ENCODE data around the gene SLC25A52. TPM values are rescaled to one million over a fixed set of nuclear protein-coding genes. Genes with fewer than 3 reads are reported as not detected.
"Not testable (repeated sequence)": the region's sequence is repeated elsewhere in the genome, so short reads cannot be mapped to it uniquely, and the experiment has no call there.

The SLC25A52 gene
- polyA plus RNA-seq, 4 donors = 0.04 TPM; not detected in 3

DNA sequence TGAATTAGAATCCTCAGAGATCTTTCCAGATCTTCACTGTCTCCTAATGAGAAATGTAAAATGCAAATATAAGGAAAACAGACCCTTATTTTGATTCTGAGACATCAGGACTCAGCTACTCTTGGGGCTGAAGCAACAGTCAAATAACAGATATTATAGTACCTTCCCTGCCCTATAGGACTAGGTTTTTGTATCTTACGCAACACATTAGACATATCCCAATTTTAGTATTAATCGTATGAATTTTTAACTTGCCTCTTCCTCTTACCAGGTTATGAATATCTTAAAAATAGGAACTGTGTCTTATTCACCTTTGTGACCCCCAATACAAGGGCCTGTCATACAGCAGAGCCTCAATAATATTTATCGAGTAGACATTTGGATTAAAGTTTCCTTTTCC is 12.0 kb upstream of the SLC25A52 start:
- 94 to 98% (median 97%) methylated on average over 3 of the region's 3 CpGs for WGBS, 3 donors
- DNase-seq (no peak), FAIRE-seq (no peak)
- Histone ChIP-seq H3K36me3 (ENCODE audit: control insufficient read depth in 3 of 3, insufficient read depth in 2 of 3, low read depth in 1 of 3, low read length in 3 of 3) (no peaks in the 10 kb centered on the region), H3K4me3 (ENCODE audit: low read depth in 1 of 3, low read length in 3 of 3) (no peak overlapping the region), H3K27me3 (ENCODE audit: control insufficient read depth in 3 of 3, insufficient read depth in 3 of 3, low read length in 3 of 3) (no peaks in the 10 kb centered on the region), H3K27ac (ENCODE audit: low read depth in 1 of 3, low read length in 2 of 3) (no peak overlapping the region), H3K9me3 (ENCODE audit: control insufficient read depth in 2 of 2, insufficient read depth in 1 of 2, low read depth in 1 of 2, low read length in 1 of 2) (peaks cover 0 to 8% of the 10 kb centered on the region in 2 donors), H3K4me1 (ENCODE audit: control insufficient read depth in 3 of 3, insufficient read depth in 2 of 3, low read depth in 1 of 3, low read length in 2 of 3) (peaks cover 0 to 6% (median 1%) of the 10 kb centered on the region in 3 donors)

DNA sequence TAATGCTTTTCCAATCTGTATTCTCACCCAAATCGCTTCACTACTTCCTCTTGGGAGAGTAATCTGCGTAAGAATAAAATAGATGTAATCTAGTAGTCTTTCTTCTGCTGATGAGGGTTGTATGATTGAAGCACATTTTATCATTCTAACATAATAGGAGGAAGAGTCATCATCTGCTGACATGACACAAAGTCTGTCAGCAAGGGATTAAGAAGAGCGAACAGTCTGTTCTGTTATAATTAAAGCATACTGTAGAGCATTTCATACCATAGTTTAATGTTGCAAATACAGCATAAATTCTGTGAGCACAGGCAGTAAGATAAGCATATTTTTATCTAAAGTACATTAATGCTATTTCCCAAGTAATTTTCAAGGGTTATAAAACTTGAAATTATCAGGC is 10.4 kb downstream of the SLC25A52 start:
- Histone ChIP-seq H3K4me3 (ENCODE audit: low read depth in 1 of 3, low read length in 3 of 3) (no peak overlapping the region), H3K36me3 (ENCODE audit: control insufficient read depth in 3 of 3, insufficient read depth in 2 of 3, low read depth in 1 of 3, low read length in 3 of 3) (no peaks in the 10 kb centered on the region), H3K27me3 (ENCODE audit: control insufficient read depth in 3 of 3, insufficient read depth in 3 of 3, low read length in 3 of 3) (no peaks in the 10 kb centered on the region), H3K9me3 (ENCODE audit: control insufficient read depth in 2 of 2, insufficient read depth in 1 of 2, low read depth in 1 of 2, low read length in 1 of 2) (no peaks in the 10 kb centered on the region), H3K27ac (ENCODE audit: low read depth in 1 of 3, low read length in 2 of 3) (no peak overlapping the region), H3K4me1 (ENCODE audit: control insufficient read depth in 3 of 3, insufficient read depth in 2 of 3, low read depth in 1 of 3, low read length in 2 of 3) (no peaks in the 10 kb centered on the region)
- 61 to 81% (median 77%) methylated on average over 3 of the region's 3 CpGs for WGBS, 3 donors
- DNase-seq (no peak), FAIRE-seq (no peak)

DNA sequence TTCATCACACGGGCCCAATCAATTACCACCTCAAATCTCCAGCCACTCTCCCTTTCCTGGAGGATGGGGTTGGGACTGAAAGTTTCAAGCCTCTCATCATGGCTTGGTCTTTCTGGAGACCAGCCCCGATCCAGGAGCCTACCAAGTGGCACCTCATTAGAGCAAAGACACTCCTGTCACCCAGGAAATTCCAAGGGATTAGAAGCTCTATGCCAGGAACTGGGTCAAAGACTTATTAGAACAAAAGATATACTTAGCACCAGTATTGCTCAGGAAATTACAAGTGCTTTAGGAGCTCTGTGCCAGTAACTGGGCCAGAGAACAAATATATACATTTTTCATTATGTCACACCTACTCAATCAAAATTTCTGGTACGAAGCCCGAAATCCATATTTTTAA is 14.3 kb downstream of the SLC25A52 start:
- DNase-seq = no peak
- H3K4me3 ChIP-seq (ENCODE audit: low read depth in 1 of 3, low read length in 3 of 3) = no peak overlapping the region
- WGBS, 3 donors = 79 to 89% (median 86%) methylated on average over 4 of the region's 4 CpGs
- H3K27me3 ChIP-seq (ENCODE audit: control insufficient read depth in 3 of 3, insufficient read depth in 3 of 3, low read length in 3 of 3) = no peaks in the 10 kb centered on the region
- H3K36me3 ChIP-seq (ENCODE audit: control insufficient read depth in 3 of 3, insufficient read depth in 2 of 3, low read depth in 1 of 3, low read length in 3 of 3) = no peaks in the 10 kb centered on the region
- no peak for FAIRE-seq
- no peak overlapping the region for H3K27ac ChIP-seq (ENCODE audit: low read depth in 1 of 3, low read length in 2 of 3)
- H3K4me1 ChIP-seq (ENCODE audit: control insufficient read depth in 3 of 3, insufficient read depth in 2 of 3, low read depth in 1 of 3, low read length in 2 of 3) = no peaks in the 10 kb centered on the region
- H3K9me3 ChIP-seq (ENCODE audit: control insufficient read depth in 2 of 2, insufficient read depth in 1 of 2, low read depth in 1 of 2, low read length in 1 of 2) = no peaks in the 10 kb centered on the region

DNA sequence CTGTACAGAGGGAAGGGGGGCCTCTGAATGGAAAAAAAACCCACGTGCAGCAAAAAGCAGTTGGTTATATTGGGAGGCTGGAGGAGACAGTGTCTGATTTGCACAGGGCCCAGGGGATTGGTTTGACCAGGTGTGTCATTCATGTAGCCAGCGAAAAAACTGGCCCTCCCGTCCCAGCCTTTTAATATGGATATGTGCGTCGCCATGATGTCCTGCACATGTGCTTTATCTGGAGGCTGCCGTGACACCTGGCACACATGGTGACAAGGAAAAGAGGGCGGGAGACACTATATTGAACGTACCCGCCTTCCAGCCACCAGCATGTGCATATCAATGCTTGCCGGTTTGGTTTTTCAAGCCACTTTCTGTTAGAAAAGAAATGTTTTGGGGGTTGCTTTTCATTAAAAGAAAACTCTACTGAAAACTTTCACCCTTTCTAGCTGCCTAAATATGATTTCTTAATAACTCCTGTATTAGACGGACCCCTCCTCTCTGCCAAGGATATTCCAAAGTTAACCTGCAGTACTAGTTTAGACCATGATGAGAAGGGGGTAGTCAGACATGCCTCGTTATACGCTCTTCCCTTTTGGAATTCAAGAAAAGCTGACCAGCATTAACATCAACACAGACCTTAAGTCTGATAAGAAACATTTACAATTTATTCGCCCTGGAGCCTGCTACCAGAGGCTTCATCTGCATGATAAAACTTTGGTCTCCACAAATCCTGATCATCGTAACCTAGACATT is 16.2 kb downstream of the SLC25A52 start:
- WGBS, 3 donors = 82 to 84% (median 83%) methylated on average over 15 of the region's 15 CpGs
- Histone ChIP-seq H3K27ac (ENCODE audit: low read depth in 1 of 3, low read length in 2 of 3) (no peak overlapping the region), H3K27me3 (ENCODE audit: control insufficient read depth in 3 of 3, insufficient read depth in 3 of 3, low read length in 3 of 3) (no peaks in the 10 kb centered on the region), H3K4me3 (ENCODE audit: low read depth in 1 of 3, low read length in 3 of 3) (no peak overlapping the region), H3K36me3 (ENCODE audit: control insufficient read depth in 3 of 3, insufficient read depth in 2 of 3, low read depth in 1 of 3, low read length in 3 of 3) (no peaks in the 10 kb centered on the region), H3K4me1 (ENCODE audit: control insufficient read depth in 3 of 3, insufficient read depth in 2 of 3, low read depth in 1 of 3, low read length in 2 of 3) (no peaks in the 10 kb centered on the region), H3K9me3 (ENCODE audit: control insufficient read depth in 2 of 2, insufficient read depth in 1 of 2, low read depth in 1 of 2, low read length in 1 of 2) (no peaks in the 10 kb centered on the region)
- FAIRE-seq (no peak), DNase-seq (no peak)

DNA sequence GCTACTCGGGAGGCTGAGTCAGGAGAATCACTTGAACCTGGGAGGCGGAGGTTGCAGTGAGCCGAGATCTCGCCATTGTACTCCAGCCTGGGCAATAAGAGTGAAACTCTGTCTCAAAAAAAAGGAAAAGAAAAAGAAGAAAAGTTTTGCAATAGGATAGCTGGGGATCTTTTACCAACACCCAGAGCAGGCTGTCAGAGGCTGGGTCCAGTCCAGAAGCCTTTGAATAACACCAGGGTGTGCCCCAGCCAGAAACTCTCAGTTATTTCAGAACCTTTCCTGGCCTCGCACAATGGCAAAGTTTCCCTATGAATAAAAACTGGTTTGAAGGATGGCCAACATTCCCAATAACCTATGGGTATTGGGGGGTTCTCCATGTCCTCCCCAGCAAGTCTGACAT is 17.1 kb downstream of the SLC25A52 start:
- not testable (repeated sequence) for FAIRE-seq

DNA sequence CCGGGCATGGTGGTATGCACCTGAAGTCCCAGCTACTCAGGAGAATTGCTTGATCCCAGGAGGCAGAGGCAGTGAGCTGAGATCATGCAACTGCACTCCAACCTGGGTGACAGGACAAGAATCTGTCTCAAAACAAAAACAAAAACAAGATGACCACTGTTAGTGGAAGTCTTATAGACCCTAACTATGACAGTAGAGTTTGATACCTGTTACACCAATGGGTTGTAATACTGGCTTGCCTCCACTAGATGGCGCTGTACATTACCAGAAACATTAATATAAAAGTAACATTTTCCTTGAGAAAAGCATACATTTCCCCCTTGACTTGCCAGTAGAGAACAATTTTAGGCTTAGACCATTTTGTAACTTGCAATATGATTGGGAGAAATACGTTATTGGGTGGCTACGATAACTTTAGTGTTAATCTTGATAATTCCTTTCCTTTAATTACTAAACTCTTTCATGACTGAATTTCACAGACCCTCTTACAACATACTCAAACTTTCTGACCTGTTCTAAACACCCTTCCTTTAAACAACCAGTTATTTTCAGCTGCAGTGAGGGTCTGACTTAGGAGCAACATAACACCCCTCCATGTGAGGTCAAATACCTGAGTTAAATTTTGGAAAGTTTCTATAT is 19.5 kb downstream of the SLC25A52 start:
- H3K27me3 ChIP-seq (ENCODE audit: control insufficient read depth in 3 of 3, insufficient read depth in 3 of 3, low read length in 3 of 3) = no peaks in the 10 kb centered on the region
- no peak overlapping the region for H3K4me3 ChIP-seq (ENCODE audit: low read depth in 1 of 3, low read length in 3 of 3)
- H3K27ac ChIP-seq (ENCODE audit: low read depth in 1 of 3, low read length in 2 of 3) = no peak overlapping the region
- no peaks in the 10 kb centered on the region for H3K4me1 ChIP-seq (ENCODE audit: control insufficient read depth in 3 of 3, insufficient read depth in 2 of 3, low read depth in 1 of 3, low read length in 2 of 3)
- DNase-seq = peak; percentile 44 to 53
- FAIRE-seq = no peak
- H3K36me3 ChIP-seq (ENCODE audit: control insufficient read depth in 3 of 3, insufficient read depth in 2 of 3, low read depth in 1 of 3, low read length in 3 of 3) = no peaks in the 10 kb centered on the region
- peaks cover 0 to 4% of the 10 kb centered on the region in 2 donors for H3K9me3 ChIP-seq (ENCODE audit: control insufficient read depth in 2 of 2, insufficient read depth in 1 of 2, low read depth in 1 of 2, low read length in 1 of 2)
- WGBS, 3 donors = 54 to 62% (median 55%) methylated on average over 4 of the region's 4 CpGs

More for the DNA sequence above, 17.1 kb downstream of the SLC25A52 start:
- not testable (repeated sequence) for DNase-seq; H3K27ac ChIP-seq (ENCODE audit: low read depth in 1 of 3, low read length in 2 of 3); H3K4me3 ChIP-seq (ENCODE audit: low read depth in 1 of 3, low read length in 3 of 3); H3K27me3 ChIP-seq (ENCODE audit: control insufficient read depth in 3 of 3, insufficient read depth in 3 of 3, low read length in 3 of 3); H3K36me3 ChIP-seq (ENCODE audit: control insufficient read depth in 3 of 3, insufficient read depth in 2 of 3, low read depth in 1 of 3, low read length in 3 of 3); H3K4me1 ChIP-seq (ENCODE audit: control insufficient read depth in 3 of 3, insufficient read depth in 2 of 3, low read depth in 1 of 3, low read length in 2 of 3); H3K9me3 ChIP-seq (ENCODE audit: control insufficient read depth in 2 of 2, insufficient read depth in 1 of 2, low read depth in 1 of 2, low read length in 1 of 2)
- WGBS, 3 donors = 83 to 98% (median 93%) methylated on average over 2 to 5 of the region's 5 CpGs

DNA sequence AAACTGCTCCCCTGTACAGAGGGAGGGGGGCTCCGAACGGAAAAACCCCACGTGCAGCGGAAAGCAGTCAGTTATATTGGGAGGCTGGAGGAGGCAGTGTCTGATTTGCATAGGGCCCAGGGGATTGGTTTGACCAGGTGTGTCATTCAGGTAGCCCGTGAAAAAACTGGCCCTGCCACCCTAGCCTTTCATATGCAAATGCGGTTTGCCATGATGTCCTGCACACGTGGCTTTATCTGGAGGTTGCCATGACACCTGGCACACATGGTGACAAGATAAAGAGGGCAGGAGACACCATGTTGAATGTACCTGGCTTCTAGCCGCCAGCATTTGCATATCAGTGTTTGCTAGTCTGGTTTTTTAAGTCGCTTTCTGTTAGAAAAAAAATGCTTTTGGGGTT is 20.5 kb downstream of the SLC25A52 start:
- FAIRE-seq (no peak), DNase-seq (peak in 1 of 2 donors; percentile 7)
- no peak overlapping the region for H3K27ac ChIP-seq (ENCODE audit: low read depth in 1 of 3, low read length in 2 of 3)

DNA sequence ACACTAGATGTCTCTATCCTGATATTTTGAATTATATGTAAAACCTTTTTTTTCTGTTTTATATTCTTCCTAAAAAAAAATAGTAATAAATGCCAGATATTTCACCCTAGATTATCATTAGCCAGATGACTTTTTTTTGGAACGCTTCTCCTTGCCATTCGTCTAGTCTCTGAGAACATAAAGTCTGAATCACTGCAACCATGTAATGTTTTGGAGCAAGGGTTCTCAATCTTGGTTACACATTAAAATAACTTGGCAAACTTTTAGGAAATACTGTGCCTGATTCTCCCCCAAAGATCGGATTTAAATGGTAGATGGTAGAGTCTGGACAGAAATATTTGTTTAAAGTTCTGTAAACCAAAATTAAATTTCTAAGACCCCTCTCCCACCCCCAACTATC is 21.0 kb downstream of the SLC25A52 start:
- Histone ChIP-seq H3K4me3 (ENCODE audit: low read depth in 1 of 3, low read length in 3 of 3) (no peak overlapping the region), H3K27me3 (ENCODE audit: control insufficient read depth in 3 of 3, insufficient read depth in 3 of 3, low read length in 3 of 3) (no peaks in the 10 kb centered on the region), H3K9me3 (ENCODE audit: control insufficient read depth in 2 of 2, insufficient read depth in 1 of 2, low read depth in 1 of 2, low read length in 1 of 2) (peaks cover 0 to 4% of the 10 kb centered on the region in 2 donors), H3K4me1 (ENCODE audit: control insufficient read depth in 3 of 3, insufficient read depth in 2 of 3, low read depth in 1 of 3, low read length in 2 of 3) (no peaks in the 10 kb centered on the region), H3K36me3 (ENCODE audit: control insufficient read depth in 3 of 3, insufficient read depth in 2 of 3, low read depth in 1 of 3, low read length in 3 of 3) (no peaks in the 10 kb centered on the region), H3K27ac (ENCODE audit: low read depth in 1 of 3, low read length in 2 of 3) (no peak overlapping the region)
- DNase-seq (no peak), FAIRE-seq (no peak)
- 87 to 95% (median 90%) methylated on average over 3 of the region's 3 CpGs for WGBS, 3 donors

More for the DNA sequence above, 20.5 kb downstream of the SLC25A52 start:
- Histone ChIP-seq H3K27me3 (ENCODE audit: control insufficient read depth in 3 of 3, insufficient read depth in 3 of 3, low read length in 3 of 3) (no peaks in the 10 kb centered on the region), H3K9me3 (ENCODE audit: control insufficient read depth in 2 of 2, insufficient read depth in 1 of 2, low read depth in 1 of 2, low read length in 1 of 2) (peaks cover 0 to 4% of the 10 kb centered on the region in 2 donors), H3K36me3 (ENCODE audit: control insufficient read depth in 3 of 3, insufficient read depth in 2 of 3, low read depth in 1 of 3, low read length in 3 of 3) (no peaks in the 10 kb centered on the region), H3K4me1 (ENCODE audit: control insufficient read depth in 3 of 3, insufficient read depth in 2 of 3, low read depth in 1 of 3, low read length in 2 of 3) (no peaks in the 10 kb centered on the region), H3K4me3 (ENCODE audit: low read depth in 1 of 3, low read length in 3 of 3) (no peak overlapping the region)
- WGBS, 3 donors = 74 to 83% (median 80%) methylated on average over 9 of the region's 9 CpGs

Measured in small intestine (tissue), 7 donors.